GM21576 (cell line): Measurements from ENCODE around the gene JADE2.
"Not testable (repeated sequence)": the region's sequence is repeated elsewhere in the genome, so short reads cannot be mapped to it uniquely, and the experiment has no call there.

Experiments used
- ATAC-seq: cut with Tn5 transposase; IDR thresholded peaks from one replicate; pipeline ENCODE4 v1.9.1; 2021; ENCODE audit warnings: mild to moderate bottlenecking, moderate library complexity; ENCODE audit not compliant: unreplicated experiment

The JADE2 gene

DNA sequence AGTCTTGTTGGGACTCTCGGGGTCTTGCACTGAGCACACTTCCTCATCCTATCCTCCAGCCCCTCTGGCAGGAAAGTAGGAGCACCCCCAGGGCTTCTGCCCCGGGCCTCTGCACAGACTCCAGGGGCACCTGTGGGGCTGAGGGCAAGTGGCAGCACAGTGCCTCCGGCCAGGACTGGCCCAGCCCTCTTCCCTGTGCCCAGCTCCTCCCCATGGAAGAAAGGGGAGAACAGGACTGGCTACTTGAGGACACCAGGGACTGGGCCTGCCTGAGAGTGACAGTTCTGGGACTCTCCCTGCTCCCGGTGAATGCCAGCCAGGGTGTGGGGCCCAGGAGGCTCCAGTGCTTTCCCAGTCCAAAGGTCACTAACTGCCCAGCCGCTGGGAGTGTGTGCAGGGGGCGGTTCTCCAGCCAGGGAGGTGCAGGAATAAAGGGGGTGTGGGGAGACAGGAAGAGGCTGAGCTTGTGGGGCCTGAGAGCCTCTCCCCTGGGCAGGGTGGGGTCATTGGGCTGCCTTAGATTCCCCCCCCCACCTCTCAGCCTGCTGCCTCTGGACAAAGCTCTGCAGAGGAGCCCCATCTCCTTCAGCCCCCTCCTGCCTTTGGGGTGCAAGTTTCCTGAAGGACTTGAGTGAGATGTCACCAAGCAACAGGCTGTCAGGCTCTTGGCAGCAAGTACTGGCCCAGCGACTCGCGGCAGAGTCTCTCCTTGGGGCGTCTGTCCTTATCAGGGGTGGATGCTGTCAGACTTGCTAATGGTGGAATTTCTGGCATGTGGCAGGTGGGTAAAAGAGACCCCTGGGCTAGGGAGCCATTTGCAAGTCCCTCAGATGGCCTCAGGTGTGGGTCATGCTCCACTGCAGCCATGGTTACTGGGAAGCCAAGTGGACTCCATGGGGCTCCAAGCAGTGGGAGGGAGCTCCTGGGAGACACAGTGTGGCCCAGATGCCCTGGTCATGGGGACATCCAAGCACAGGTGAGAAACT, 19.1 kb upstream of the JADE2 start:
- ATAC-seq = no peak

DNA sequence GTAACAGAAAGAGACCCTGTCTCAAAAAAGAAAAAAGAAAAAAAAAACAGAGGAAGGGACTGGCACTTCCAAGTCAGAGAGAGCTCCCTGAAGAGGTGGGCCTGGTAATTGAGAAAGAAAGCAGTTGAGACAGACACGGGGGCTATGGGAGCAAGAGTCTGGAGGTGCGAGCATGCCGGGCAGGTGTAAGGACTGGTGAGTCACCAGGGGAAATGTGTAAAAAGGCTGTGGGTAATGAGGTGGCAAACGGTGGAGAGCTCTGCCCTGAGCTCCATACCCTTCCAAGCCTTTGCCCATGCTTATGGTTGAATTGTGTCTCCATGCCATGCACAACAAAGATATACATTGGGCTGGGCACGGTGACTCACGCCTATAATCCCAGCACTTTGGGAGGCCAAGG, 18.0 kb upstream of the JADE2 start:
- ATAC-seq = no peak

DNA sequence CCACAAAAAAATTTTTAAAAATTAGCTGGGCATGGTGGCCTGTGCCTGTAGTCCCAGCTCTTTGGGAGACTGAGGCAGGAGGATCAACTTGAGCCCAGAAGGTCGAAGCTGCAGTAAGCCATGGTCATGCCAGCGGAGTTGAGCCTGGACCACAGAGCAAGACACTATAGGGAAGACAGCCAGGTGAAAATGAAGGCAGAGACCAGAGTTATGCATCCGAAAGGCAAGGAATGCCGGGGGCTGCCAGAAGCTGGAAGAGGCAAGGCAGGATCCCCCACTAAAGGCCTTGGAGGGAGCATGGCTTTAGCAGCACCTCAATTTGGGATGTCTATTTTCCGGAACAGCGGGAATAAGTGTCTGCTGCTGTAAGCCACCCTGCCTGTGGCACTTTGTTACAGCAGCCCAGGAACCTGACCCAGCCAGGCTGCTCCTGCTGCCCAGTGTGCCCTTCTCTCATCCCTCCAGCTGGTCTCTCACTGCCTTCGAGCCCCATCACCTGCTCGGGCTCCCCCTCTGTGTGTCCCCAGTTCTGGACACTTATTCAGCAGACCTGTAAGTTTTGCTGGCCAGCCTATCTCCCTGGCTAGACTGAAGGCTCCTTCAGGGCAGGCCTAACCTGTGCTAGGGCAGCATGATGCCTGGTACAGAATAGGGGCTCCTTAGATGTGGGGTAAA, 16.8 kb upstream of the JADE2 start:
- no peak for ATAC-seq

DNA sequence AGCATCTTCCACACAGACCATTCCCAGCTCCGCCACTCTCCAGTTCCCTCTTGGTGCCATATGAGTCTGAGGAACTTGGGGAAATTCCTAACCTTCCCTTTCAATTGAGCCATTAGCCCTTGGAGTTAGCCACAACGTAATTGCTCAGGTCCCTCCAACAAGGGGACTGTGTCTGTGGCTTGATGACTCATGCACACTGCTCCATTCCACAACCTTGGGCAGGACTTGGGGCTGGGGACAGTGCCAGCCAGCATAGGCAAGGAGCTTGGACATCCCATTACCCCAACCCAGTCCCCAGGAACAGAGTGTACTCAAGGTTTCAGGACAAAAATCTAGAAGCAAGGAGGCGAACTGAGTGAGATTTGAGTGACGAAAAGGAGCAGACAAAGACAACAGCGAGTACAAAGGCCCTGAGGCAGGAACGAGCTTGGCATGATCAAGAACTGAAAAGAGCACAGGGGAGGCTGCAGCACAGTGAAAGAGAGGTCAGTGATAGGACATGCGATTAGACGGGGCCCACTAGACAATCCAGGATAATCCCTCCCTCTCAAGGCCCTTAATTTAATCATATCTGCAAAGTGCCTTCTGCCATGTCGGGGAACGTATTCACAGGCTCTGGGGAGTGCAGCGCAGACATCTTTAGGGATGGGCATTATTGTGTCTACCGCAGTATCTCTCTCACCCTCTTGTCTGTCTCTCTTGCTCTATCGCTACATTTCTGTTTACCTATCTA, 16.0 kb upstream of the JADE2 start:
- no peak for ATAC-seq

DNA sequence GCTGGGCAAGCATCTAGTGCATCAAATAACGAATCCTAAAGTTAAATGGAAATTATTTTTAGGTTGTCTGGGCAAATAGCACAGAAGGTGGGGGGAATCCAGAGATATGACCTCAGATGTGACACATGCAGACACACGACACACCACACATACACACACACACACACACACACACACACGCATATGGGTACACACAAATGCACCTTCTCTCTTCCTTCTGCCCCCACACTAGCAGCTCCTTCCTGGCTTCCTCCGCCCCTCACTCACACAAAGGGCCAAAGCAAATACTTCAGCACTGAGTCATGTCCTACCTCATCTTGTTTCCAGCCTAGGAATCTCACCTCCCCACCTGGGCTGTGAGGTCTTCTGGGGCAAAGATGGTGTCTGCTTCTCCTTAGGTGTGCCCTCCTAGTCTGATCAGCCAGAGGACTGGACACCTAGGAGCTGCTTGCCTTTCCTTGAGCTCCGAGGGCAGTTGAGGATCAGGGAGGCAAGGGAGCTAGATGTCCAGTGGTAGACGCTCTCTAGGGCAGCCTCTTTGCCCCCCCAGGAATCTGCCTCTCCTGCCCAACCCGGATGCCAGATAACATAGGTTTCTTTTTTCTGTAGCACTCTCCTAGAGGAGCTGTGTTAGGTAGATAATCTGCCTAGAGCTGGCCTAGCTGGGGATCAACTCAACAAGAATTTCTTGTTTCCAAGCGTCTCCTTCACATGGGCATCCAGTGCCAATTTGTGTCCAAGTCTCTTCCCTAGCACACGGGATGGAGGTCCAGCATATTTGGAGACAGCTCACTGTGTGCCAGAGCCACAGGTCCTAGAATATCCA, 14.3 kb upstream of the JADE2 start:
- no peak for ATAC-seq

DNA sequence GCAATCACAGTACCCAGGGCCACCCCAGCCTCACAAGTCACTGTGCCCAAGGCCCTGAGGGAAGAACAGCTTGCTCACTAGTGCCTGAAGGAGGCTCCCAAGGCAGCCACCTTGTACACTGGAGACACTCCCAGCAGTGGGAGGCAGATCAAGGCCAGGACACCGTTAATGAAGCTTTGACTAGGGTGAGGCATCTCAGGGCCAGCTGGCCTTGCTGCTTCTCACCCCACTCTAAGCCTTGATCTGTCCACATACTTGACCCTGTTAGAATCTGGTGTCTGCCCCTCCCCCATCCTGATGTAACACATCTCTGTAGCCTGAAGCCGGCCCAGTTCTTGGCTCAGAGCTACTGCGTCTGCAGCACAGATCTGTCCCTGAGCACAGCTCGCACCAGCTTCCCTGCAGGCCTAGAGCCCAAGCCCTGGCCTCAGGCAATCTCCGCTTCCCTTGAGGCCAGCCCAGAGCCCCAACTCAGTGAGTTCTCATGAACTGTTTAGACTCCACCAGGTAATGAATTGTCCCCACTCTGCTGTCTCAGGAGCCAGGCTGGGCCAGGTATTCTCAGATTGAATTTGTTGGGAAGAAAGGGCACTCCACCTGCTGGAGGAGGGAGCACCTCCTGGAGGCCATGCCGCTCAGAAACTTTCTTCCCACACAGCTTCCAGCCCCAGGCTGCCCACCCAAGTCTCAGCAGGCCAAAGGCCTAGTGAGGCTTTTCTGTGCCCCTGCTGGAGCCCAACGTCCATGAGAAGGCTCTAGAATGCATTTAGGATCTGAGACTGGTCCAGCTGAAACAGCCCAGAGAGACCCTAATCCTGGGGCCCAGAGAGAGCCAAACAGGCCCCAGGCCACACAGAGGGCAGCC, 13.4 kb upstream of the JADE2 start:
- ATAC-seq = no peak

DNA sequence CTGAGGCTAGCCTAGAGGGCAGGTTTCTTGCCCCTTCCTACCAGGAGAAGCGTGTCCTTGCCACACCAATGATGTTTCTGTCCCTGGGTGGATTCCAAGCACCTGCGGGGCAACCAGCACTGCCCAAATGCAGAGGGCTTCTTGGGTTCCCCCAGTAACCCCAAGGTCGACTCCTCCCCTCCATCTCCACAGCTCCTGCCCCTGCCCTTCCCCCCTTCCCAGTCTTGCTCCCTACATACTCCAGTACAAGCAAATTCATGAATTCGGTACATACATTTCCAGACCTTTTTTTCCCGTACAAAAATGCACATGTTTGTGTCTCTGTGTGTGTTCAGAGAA, 12.8 kb upstream of the JADE2 start:
- ATAC-seq = no peak

DNA sequence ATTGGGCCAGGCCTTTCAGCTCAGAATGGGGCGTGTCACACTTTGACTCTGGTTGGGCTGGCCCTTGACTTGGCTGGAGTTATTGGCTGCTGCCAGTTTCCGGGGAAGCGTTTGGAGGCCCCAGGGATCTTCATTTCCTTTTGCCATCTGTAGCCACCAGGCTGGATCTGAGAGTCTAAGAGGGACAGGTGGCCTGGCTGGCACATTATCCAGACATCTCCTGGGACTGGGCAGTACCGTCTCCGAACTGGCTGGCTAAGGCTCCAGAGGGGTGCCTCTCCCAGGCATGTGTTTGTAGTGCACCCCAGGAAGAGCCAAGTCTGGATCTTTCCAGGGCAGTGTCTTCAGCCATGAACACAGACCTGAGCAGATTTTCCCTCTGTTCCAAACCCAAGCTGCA, 9.7 kb upstream of the JADE2 start:
- no peak for ATAC-seq

DNA sequence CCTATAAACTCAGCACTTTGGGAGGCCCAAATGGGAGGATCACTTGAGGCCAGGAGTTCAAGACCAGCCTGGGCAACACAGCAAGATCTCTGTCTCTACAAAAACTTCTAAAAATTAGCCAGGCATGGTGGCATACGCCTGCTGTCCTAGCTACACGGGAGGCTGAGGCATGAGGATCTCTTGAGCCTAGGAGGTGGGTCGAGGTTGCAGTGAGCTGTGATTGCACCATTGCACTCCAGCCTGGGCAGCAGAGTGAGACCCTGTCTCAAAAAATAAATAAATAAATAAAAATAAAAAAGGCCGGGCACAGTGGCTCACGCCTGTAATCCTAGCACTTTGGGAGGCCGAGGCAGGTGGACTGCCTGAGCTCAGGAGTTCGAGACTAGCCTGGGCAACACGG, 8.5 kb upstream of the JADE2 start:
- not testable (repeated sequence) for ATAC-seq

DNA sequence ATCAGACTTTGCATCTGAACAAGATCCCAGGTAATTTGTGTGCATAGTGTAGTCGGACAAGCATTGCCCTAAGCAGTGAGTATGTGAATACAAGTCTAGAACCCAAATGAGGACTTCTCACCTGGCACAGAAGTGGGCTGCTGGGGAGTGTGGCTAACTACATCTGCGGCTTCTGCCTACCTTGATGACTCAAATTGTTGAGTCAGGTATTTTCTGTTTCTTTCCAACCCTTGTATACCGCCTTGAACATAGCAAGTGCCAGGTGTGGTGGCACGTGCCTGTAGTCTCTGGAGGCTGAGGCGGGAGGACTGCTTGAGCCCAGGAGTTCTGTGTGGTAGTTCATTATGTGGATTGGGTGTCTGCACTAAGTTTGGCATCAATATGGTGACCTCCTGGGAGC, 7.9 kb upstream of the JADE2 start:
- ATAC-seq = no peak

DNA sequence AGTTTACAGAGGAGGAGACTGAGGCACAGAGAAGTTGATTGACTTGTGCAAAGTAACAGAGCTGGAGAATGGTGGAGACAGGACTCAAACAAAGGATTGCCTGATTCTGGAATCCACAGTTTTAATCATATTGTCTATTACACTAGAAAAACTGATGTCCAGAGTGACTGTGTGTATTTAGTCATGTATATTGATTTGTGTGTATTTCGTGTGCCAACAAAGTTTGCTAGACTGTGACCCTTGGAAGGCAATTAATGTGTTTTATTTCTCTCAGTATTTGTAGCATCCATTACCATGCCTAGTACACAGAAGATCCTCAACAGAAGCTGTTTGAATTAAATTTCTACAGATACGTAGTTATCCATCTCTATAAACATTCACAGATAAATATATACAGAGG, 5.5 kb upstream of the JADE2 start:
- ATAC-seq = no peak

DNA sequence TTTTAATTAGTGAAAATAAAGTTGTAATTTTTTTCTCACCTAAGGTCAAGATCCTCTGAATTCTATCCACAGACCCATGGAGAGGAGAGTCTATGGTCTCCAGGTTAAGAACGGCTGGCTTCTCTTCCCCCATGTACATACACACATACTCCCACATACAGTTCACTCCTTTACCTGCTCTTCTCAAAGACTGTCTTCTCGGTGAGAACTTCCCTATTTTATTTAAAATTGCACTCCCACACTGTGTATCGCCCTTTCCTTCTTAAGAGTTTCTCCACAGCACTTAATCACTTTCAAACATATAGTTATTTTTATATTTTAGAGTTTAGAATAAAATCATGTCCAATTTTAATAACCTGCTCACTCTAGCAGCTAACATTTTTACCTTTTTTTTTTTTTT, 3.6 kb upstream of the JADE2 start:
- ATAC-seq = no peak

DNA sequence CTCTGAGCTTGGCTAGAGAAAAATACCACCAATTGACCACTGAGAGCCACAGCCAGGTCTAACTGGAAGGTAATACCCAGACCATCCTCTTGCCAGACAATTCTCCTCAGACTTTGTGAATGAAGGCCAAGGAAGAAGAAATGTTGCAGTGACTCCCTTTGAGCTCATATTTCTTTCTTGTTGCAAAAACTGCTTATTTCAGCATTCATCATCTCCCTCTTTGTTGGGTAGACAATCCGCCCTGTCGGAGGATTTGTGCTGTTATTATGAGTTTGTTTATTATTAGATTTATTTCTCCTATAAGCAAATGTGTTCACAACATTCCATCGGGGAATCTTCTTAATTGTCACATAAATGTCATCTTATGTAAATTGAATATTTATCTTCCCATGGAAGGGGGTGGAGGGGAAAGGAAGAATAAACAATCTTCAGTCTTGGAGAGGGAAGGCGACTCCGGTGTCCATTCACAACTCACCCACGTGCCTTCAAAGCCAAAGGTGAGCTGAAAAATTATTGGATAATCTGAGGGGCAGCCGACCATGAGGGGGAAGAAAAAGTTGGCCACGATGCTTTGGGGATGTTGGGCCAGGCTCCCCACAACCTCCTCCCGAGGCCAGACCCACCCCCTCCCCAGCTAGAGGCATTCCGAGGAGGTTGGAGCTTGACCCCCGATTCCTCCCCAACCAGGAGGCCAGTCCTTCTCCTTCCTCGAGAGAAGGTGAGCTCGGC, 1.8 kb upstream of the JADE2 start:
- no peak for ATAC-seq

DNA sequence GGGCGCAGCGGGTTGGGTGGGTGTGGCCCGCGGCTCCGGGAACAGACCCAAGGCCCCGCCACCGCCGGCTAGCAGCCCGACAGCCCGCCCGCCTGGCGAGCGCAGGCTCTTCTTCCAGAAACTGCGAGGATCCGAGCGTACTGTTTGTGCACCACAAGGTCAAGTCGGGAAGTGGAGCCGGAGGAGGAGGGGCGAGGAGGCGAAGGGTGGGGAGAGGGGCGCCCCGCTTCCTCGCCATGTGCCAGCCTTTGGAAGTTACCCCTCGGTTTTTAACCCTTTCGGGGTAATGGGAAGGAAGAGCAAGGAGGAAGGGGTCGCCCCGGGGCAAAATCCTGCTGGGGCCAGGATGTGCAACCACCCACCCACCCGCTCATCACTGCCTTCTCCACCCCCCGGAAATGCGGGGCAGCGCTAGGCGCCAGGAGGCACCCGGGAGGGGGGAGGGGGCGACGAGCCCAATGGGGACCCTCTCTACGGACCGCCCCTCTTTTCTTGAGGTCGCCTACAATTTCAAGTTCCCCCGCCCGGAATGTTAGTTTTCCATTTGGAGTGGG, 1.1 kb upstream of the JADE2 start:
- no peak for ATAC-seq

DNA sequence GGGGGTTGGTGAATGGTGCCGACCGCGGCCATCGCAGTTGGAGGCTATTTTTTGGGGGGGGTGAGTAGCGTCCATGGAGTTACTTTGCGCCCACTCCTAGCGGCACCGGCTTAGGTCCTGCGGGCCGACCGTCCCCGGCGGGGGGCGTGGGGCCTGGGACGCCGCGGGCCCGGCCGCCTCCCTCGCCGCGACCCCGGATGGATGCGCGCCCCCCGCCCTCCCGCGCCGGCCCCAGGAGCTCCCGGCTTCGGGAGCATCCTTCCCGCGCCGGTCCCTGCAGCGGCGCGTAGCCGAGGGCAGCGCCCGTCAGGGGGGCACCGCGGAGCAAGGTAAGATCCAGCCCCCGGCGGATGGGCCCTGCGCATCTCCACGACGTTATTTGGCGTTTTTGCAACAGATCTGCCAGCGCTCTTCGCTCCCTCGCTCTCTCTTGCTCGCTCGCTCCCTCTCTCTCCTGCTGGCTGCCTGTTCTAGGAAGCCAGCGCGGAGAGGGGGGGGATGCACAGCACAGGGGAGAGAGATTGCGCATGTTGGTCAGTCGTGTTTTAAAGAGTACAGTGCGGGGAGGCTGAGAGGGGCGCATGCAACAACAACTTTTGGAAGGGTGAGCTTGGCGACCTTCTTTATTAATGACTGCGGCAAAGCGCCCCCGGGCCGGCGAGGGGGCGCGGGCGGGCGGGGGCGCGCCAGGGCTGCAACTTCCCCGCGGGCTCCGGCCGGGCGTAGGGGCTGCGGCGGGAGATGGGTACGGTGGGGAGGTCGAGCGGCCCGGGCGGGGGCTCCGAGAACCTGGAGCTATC, 413 bp downstream of the JADE2 start:
- ATAC-seq = peak; percentile 5

DNA sequence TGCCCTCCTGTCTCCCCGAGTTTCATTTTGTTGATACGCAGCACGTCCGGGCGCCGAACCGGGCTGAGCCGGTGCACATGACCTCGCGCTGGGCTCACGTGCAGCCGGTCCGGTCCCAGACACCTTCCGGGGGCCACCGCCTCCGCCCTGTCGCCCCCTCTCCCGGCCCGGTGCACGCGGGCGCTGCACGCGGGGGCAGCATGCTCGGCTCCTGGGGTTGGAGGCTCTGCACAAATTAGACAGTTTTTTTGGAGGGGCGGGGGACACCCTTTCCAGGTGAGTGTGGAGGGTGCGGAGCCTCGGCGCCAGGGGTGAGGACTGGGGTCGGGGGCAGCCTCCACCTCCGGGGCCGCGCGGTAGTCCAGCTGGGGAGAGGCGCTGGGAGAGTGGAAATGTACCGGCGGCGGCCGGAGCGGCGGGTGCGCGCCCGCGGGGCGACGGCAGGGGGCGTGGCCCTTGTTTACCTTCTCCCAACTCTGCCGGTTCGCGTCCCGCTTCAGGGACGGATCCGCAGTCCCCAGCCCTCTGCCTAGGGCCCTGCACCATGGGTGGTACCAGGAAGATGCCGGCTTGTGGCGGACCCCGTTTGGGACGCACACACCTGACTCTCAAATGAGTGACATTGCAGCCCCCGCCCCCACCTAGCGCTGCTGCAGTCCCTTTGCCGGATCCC, 1.1 kb downstream of the JADE2 start:
- ATAC-seq = peak; percentile 23

DNA sequence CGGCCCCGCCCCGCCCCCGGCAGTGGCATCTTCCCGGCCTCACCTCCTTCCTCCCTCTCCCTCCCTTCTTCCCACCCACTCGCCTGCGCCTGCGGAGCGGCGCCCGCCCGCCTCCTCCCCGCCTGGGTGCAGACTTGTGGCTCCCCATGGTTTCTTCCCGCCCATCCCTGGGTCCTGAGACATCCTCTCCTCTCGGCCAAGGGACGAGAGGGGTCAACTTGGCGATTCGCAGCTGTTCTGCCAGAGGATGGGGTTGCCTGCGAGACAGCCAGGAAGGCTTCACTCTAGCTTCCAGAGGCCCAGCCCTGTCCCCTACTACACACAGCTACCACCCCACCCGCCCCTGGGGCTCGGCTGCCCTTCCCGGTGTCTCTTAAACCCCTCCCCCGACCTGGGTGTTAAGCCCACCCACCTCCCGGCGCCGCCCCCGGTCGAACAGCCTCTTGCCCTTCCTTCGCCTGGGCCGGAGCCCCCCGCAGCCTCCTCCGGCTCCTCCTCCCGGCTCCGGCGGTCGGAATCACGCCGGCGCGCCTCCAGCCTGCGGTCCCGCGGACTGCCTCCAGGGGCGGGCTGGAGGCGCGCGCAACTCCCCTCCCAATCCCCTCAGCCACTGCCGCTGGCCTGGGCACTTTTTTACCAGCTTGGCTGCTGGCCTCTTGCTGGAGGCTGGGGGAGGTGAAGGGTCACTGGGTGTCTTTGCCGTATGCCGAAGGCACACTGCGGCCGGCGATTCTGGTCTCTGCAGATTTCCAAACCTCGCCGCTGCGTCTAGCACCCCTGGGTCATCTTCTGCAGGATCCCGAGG, 1.9 kb downstream of the JADE2 start:
- ATAC-seq = peak; percentile 34
